CD1c-positive myeloid dendritic cell (primary cell): ENCODE results near the gene SH3YL1.

Source experiments
- DNase-seq: peaks from one replicate; pipeline ENCODE4 v3.0.0-alpha.2; 2016; ENCODE audit errors: extremely low spot score

SH3YL1 gene

DNA sequence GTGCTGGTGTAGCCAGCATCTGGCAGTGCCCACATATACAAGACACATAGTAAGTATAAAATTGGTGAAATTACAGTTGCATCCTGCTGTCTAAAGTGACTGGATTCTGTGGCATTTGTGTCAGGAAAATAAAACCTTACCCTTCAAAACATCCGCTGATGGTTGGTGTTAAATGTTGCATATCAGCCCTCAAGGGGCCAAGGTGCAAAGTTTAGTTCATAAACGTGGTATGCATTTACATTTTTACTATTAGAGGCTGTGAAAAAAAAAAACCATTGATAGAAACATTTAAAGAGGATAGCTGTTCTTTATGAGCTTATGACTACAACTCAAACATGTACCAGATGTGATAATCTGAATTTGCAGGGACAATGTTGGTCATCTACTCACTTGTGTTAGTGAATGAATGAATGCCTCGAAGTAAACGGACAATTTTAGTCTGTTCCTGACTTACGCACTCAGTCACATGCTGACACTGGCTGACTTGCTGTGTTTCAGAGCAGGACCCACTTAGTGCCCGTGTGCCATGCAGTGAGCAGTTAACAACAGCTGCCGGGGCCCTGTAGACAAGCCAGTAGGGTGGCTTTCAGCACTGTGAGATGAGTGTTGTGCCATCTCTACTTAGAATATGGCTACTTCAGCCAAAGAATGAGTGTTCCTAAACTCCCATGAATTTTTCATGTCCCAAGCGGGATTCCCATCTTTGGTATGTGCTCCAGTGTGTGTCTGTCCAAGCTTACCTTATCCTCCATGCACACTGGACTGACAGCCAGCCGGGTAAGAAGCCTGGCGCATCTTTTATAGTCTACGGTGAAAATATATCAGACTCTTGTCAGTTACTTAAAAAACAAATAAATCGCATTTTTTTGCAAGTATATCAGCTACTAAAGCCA lies 18.8 kb upstream of the SH3YL1 start:
- DNase-seq = no peak

DNA sequence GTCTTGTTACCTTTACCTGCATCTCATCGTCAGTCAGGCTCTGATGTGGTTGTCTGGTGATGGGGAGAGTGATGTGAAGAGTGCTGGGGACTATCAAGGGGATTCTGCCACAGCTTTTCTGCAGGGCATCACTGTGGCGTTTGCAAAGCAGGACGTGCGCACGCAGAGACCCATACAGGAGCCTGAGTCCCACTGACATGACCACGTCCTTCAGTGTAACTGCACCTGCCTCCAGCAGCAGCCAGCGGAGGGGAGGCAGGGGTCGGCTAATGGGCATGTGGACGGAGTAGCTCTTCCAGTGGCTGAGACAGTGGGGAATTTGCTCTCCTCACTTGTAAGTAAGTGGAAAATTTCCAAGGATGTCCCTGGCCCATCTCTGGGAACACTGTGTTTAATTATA lies 17.5 kb upstream of the SH3YL1 start:
- DNase-seq = no peak

DNA sequence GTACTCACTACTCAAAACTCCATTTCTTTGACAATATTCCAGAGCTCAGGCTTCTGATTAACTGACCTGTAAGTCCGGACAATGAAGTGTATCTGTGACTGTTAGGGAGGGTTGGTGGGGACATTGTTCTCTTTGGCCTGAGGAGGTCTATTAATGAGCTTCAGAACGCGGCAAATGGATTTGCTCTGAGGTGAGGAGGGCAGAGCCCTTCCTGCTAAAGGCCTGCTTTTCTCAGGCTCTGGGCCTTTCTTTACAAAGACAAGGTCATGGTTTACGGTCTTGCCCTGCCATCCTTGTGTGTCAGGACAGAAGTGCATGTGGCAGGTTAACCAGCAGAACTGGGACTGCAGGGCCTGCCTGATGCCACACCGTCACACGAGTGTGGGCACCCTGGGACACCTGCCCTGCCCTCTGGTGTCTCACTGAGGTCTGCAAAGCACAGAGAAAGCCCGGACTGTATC lies 16.8 kb upstream of the SH3YL1 start:
- DNase-seq = no peak

DNA sequence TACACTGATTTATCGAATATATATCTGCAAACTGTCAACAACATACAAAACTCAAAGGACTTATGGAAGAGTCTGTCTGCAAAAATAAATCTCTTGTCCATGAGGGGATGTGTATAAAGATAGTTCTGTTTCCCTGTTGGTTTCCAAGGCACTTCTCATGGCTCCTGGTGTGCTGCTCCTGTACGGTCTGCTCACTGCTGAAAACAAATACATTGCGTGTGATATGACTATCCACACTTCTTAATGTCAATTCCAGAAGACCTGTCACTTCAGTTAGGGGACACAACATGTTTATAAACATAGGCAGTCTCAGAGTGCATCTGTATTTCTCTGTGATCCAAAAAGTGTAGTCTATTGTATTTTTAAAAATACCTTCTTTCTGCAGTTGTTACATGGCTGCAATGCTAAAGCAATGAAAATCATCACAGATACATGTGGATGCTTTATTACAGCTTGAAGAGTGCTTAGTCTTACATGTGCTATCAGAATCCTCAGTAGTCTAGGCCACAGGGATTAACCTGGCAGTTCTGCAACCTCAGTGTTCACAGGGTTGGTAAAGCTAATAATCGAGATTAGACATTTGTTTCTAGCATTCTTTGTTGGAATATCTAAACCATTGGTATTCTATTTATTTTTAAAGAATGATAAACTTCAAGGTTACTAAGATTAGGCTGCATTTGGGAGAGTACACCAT lies 16.3 kb upstream of the SH3YL1 start:
- no peak for DNase-seq

DNA sequence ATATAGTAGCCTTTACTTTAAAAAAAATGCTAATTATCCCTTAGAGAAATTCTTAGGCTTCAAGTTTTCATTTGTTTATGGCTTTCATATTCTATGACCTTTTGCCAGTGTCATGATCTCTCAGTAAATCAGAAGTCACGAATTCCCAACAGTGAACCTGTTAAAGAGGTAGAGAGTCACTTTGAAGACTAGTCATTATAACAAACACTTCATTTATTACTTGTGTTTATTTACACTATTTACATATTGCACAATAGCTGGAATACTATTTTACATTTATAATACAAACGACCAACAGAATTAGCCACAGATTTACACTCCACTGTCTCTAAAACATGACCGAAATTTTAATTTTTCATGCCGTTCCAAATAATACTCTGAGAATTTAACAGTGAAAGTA lies 15.5 kb upstream of the SH3YL1 start:
- DNase-seq = no peak

DNA sequence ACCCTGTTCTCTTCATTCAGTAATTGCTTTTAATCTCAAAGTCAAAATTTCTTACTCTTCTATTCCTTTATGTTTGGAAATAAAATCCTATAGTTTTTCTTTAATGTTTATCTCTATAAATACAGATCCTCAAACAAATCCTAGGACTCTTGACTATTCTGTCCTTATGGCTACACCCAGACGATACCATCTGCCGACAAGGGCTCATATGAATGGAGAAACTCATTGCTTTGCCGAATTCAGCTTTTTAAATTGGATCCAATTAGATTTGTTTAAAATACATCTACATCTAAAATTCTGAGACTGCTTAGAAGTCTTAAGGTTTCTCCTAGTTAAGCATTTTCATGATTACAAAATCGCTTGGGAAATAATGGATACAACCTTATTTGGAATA lies 15.1 kb upstream of the SH3YL1 start:
- no peak for DNase-seq

DNA sequence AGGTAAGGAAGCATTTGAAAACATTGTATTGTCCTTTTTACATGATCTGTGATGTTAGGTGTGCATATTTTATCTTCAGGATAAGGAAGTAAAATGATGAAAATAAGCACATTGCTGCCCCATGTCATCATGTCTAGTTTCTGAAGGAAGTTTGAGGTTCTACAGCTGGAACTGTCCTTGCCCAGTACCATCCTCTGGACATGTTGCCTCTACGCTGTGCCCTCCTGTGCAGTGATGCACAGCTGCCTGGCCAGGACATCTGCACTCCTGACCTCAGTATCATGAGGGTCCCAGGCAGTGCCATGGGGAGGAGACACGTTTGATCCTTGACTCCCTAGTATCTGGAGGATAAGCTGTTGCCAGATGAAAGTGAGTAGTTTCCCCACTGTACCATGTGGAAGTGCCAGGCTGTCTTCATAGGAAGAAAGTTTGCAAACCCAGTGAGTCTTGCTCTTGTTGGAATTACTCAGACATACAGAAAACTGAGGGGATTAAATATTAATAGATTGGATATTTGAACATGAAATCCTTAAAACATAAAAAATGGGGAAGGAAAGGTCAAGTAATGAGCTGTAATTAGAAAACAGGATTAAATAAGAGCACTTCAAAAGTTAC lies 14.6 kb upstream of the SH3YL1 start:
- no peak for DNase-seq

DNA sequence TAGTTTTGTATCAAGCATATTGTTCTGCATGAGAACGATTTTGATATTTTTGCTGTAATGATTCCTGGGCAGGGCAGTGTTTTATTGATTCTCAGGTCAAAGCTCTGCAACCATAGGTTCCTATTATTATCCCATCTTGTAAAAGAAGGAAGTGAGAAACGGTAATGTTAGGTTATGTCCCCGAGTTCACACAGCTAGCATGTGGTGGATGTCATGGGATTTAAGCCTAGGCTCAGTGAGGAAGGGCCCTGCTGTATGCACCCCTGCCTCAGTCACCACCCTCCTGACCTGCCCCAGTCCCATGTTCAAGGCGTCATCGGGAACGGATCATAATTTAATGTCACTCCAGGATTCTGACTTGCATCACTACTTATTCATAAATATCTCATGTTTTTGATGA lies 11.6 kb upstream of the SH3YL1 start:
- DNase-seq = peak; percentile 25

DNA sequence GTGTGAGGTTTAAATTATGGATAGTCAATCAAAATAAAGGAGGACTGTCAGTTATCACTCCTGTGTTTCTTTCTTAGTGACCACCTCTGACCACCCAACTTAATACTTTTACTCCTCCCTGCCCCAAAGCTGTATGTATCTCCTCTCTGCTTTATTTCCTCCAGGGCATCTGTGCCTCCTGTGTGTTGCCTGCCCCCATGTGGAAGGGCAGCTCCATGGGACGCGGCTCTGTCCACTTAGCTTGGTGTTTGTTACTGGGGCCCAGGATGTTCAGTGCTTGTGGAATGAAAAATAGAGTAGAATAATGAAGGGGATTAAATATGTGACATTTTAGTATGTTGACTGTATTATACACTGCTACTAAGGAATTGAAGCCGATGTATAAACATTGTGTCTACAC lies 10.7 kb upstream of the SH3YL1 start:
- no peak for DNase-seq

DNA sequence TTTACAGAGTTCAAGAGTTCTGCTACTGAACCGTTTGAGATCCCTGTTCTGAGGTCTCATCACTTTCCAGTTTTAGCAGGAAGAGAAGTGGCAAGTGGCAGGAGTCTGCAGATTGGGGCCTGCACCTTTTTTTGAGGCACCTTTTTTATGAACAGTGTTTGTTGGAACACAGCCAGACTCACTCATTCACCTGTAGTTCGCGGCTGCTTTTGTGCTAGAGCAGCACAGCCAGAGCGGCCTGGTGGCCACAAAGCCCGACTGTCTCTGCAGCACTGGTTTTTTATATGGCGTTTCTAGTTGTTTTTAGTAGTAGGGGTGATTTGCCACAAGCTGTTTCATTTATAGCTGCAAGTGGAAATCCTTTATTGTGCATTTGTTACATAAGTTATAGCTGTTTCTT lies 9.5 kb upstream of the SH3YL1 start:
- no peak for DNase-seq

DNA sequence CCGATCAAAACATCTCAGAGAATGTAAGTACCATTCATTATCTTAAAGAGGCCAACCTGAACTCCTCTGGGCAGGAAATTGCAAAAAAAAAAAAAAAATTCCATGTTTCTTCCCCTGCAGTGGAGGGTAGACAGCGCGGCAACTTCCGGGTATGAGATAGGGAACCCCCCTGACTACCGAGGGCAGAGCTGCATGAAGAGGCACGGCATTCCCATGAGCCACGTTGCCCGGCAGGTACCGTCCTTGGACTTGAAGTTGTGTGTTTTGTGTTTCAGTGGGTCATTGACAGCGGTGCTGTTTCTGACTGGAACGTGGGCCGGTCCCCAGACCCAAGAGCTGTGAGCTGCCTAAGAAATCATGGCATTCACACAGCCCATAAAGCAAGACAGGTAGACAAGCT lies 8.1 kb upstream of the SH3YL1 start:
- DNase-seq = no peak

DNA sequence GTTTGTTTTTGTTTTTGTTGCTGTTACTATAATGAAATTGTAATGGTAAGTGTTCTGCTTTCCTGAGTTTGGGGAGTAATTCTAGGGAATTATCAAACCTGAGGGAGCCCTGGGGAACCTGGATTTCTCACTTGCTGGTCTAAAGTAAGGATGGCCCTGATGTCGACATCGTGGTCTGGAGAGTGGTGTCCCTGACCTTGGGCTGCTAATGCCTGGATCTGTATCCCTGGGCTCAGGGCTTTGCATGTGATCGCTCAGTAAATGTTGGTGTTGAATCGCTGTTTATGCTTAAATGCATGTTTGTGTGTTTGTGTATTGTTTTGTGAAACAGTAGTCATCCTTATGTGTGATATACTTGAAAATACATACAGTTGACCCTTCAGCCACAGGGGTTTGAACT lies 7.0 kb upstream of the SH3YL1 start:
- DNase-seq = no peak

DNA sequence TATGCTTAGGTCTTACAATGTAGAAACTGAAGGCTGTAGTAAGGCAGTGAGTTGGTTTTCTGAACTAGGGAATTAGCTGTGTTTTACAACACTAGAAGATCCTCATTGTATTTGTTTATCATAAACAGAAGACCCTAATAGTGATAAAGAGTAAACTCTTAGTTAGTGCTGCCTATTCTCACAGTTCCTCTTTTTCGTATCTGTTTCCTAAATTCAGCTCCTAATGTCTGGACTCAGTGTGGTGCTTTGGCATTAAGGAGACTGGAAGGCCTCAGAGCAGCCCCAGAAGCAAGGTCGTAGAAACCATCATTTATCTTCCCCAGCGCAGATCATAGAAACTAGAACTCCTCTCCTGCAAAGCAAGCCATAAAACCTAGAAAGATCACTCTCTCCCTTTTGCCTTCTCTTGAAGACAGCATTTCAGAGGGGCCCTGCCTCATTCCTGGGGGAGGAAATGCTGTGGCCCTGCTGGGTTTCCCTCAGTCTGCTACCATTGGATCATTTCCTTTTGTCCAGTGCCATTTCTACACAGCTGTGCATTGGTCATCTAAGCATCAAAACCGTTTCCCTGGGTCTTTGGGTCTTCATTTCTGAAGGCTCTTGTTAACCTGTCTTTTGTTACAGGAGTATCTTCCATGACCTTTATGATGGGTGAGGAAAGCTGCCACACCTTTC lies 5.7 kb upstream of the SH3YL1 start:
- no peak for DNase-seq

DNA sequence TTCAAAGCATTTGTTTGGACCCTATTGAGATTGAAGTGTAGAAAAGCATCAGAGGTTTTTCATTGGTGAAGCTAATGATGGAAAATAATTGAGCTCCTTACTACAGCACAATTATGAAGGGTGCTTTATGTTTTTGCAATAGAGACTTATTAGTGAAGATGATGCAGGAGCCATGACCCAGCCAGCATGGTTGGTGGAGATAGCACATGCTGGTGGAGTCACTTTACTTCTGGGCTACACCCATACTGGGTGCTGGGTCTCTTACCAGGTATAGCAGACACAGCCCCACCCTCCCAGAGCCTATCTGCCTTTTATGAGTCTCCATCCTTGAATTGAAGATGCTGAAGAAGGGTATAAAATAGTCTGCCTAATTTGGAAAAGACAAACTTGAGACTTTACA lies 4.5 kb upstream of the SH3YL1 start:
- DNase-seq = no peak

DNA sequence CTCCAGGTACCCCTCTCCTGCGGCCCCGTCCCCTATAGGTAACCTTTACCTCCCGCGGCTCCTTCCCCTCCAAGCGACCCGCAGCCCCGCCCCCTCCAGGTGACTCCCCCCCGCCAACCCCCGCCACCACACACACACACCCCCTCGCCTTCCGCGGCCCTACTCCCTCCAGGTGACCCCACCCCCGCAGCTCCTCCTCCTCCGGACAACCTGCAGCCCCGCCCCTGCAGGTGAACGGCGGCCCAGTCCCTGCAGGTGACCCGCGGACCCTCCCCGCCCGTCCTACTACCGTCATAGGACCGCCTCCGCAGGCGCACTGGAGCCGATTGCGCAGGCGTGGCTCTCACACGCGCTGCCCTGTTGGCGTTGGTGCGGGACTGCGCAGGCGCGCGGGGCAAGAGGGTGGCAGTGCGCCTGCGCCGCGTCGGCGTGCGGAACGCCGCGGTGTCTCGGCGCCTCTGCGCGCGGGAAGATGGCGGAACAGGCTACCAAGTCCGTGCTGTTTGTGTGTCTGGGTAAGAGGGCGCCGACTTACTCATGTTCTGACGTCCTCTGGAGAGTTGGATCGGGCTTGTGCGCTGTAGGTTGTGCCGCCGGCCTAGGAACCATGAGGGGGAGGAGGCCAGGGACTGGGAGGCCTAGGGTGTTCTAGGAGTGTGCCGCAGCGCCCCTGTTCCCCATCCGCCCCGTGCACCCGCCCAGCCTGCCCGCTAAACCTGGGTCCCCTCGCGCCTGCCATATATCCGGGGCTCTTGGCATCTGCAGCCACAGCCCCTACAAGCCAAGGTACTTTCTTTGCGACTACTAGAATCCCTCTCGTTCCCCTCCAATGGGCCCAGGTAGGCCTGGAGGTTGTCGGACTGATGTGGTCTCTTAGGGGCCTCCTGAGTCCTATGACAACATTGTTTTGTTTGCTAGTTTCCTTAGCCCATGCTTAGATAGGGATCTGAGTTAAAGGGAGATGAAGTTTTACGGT lies 949 bp upstream of the SH3YL1 start, which contains the start of gene ACP1:
Gene ACP1, plus strand, starts transcription at position 455 of the 976 bp plus-strand sequence. Its CDS starts 18 bp downstream, at position 473.
- peak; percentile 99 for DNase-seq

DNA sequence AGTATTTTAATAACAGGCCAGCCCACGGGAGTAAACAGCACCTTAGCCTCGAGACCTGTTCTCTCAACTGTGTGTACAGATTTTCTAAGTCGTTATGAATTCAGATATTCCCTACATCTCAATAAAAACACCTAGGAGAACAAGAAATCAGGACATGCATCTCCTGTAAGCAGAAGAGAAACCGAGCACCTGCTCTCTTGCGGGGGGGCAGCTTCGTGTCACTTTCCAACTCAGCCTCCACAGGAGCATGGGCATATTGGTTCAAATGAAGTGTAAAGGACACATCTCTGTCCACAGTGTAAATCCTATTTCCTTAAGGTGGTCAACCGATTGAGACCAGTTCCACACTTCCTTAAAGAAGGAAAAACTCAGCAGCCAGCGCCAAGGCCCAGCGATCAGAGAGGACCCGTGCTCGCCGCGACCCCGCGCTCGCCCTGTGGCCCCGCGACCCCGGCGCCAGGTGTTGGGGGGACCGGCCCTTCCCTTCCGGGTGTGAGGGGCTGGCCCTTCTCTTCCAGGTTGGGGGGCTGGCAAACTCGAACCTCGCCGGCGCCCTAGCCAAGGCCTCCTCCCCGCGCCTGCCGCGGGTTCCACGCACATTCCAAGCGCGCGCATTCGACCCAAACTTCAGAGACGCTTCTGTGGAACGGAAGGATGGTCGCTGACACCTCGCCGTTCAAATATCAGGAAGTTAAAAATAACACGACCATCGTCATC lies 652 bp downstream of the SH3YL1 start:
- DNase-seq = no peak

DNA sequence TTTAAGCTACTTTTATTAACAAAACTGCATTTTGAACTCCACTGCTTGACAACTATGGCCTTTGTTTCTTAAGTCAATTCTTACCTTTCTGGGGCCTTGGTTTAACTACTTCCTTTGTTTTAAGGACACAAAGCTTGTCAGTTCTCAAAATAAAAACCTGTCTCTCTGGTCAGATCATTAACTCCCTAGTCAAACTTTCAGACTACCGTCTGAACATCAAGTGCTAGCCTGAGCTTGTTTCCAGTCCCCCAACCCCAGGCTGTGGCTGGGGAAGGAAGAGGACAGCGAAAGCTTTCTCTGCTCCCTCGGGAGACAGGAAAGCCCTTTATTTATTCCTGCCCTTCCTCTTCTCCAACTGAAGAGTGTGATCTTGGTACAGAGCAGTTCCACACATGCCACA lies 1.7 kb downstream of the SH3YL1 start:
- DNase-seq = no peak

DNA sequence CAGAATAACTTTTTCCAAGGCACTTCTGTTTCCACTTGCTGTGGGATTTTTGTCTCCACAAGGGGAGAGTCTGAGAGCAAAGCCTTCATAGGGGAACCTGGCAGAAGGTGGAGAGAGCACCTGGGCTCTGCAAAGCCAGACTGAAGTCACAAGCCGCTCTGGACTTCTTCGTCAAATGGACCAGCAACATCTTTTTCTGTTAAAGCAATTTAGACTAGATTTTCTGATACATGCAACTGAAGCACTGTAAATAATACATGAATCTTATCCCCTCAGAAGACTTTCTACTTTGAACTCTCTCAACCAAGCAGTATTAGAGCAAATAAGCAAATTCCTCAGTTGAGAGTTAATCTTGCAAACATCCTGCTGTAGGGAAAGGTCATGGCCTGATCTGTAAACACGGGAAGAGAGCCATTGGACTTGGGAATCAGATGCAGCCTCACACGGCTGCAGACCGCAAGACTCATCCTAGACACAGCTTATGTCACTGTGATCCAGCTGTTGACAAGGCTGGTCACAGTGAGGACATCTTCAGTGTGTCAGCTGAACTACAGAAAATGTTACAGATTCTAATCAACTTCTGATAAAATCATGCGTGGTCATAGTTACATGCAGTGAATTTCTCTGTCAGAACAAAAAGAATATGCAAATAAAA lies 3.2 kb downstream of the SH3YL1 start:
- no peak for DNase-seq

DNA sequence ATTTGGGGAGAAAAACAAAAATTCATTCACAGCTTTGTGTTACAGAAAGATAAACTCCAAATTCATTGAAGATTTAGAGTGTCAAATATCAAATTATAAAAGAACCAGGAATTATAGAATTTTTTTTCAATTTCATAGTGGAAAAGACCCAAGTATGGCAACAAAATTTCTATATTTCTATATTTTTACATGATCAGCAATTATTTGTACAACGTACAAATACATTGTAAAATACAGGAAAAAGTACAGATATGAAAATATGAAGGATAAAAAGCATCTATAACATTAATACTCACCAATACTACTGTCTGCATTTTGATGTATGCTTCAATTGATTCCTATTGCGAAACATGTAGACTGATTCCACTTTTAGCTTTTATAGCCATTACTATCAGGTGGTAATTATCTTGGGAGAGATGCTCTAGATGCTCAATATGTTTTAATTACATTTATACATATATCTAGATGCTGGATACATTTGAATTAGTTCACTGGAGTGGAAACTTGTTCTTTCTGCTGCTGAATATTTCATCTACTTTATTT lies 4.0 kb downstream of the SH3YL1 start:
- DNase-seq = no peak
